Tongue (tissue), 2 donors: Measurements from ENCODE around the gene SCN2B. TPM values are rescaled to one million over a fixed set of nuclear protein-coding genes. Genes with fewer than 3 reads are reported as not detected.
A peak's percentile ranks its signal among the peaks of the same experiment; 100 is the strongest.

Experiments
- DNase-seq: peaks from one replicate; pipeline ENCODE4 v3.0.0-alpha.2; 2015
- total RNA-seq: library from RNA; depleted of rRNA; stranded (reverse); fragments of >200 nt; gene quantifications from one replicate; pipeline ENCODE4 v1.2.3, GENCODE V29; 2014

The SCN2B gene
- total RNA-seq, 1 donor from 2014 or later = 12.0 TPM

GRCh38 chr11:118174006-118174567, 2.4 kb downstream of the SCN2B start:
- DNase-seq = no peak

GRCh38 chr11:118172356-118172755, 4.1 kb downstream of the SCN2B start:
- no peak for DNase-seq

GRCh38 chr11:118171269-118172062, 5.0 kb downstream of the SCN2B start:
- peak; percentile 91 for DNase-seq

GRCh38 chr11:118170882-118171268, 5.6 kb downstream of the SCN2B start:
- no peak for DNase-seq

GRCh38 chr11:118170231-118170630, 6.2 kb downstream of the SCN2B start:
- no peak for DNase-seq

- DNase-seq = no peak
Observed at GRCh38 chr11:118169300-118170140, 6.9 kb downstream of the SCN2B start.

- no peak for DNase-seq
Observed at GRCh38 chr11:118168751-118169150, 7.7 kb downstream of the SCN2B start.

- no peak for DNase-seq
Observed at GRCh38 chr11:118168316-118168715, 8.1 kb downstream of the SCN2B start.

GRCh38 chr11:118167906-118168305, 8.5 kb downstream of the SCN2B start:
- DNase-seq = no peak

- no peak for DNase-seq
Observed at GRCh38 chr11:118167253-118167652, 9.2 kb downstream of the SCN2B start.

- no peak for DNase-seq
Observed at GRCh38 chr11:118166641-118167040, 9.8 kb downstream of the SCN2B start.

GRCh38 chr11:118164885-118165284, 11.6 kb downstream of the SCN2B start:
- no peak for DNase-seq

- no peak for DNase-seq
Observed at GRCh38 chr11:118163494-118163893, 12.9 kb downstream of the SCN2B start.

- no peak for DNase-seq
Observed at GRCh38 chr11:118162846-118163245, 13.6 kb downstream of the SCN2B start.

GRCh38 chr11:118161786-118162185, 14.7 kb downstream of the SCN2B start:
- no peak for DNase-seq

- no peak for DNase-seq
Observed at GRCh38 chr11:118157186-118157895, 19.1 kb downstream of the SCN2B start.

GRCh38 chr11:118156531-118157185, 19.8 kb downstream of the SCN2B start:
- no peak for DNase-seq

GRCh38 chr11:118155776-118156530, 20.5 kb downstream of the SCN2B start:
- no peak for DNase-seq

GRCh38 chr11:118154641-118155040, 21.8 kb downstream of the SCN2B start:
- DNase-seq = no peak

GRCh38 chr11:118153976-118154375, 22.5 kb downstream of the SCN2B start:
- no peak for DNase-seq

GRCh38 chr11:118153516-118153915, 22.9 kb downstream of the SCN2B start:
- no peak for DNase-seq
